Measurements from ENCODE around the gene CCNL2.

DNA sequence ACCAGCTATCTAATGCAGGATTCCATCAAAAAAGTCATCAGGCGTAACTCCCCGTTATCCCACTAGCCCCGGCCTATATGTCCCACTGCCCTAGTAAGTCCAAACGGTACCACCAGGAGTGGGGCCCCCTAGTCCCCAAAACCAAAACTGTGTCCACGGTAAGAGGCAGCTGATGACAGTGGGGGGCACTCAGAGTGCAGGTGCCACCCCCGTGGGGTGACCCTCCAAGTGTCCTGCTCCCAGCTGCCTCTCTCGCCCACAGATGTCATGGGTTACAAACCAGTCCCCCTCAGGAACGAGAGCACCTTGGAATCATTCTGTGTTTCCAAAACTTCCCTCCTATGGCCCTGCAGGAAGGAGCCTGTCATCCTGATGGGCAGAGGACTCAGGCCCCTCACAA lies 13.2 kb downstream of the CCNL2 start:
- TF ChIP-seq, protein P1, sequence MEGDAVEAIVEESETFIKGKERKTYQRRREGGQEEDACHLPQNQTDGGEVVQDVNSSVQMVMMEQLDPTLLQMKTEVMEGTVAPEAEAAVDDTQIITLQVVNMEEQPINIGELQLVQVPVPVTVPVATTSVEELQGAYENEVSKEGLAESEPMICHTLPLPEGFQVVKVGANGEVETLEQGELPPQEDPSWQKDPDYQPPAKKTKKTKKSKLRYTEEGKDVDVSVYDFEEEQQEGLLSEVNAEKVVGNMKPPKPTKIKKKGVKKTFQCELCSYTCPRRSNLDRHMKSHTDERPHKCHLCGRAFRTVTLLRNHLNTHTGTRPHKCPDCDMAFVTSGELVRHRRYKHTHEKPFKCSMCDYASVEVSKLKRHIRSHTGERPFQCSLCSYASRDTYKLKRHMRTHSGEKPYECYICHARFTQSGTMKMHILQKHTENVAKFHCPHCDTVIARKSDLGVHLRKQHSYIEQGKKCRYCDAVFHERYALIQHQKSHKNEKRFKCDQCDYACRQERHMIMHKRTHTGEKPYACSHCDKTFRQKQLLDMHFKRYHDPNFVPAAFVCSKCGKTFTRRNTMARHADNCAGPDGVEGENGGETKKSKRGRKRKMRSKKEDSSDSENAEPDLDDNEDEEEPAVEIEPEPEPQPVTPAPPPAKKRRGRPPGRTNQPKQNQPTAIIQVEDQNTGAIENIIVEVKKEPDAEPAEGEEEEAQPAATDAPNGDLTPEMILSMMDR (IDR thresholded peaks at IDR 0.05): no peak
- TF ChIP-seq POLR2AphosphoS2 (conservative IDR thresholded peaks at IDR 0.05; ENCODE audit: low read length) (no peak), POLR2A (IDR thresholded peaks at IDR 0.05; ENCODE audit: low read length) (no peak)
- TF ChIP-seq, protein P2, sequence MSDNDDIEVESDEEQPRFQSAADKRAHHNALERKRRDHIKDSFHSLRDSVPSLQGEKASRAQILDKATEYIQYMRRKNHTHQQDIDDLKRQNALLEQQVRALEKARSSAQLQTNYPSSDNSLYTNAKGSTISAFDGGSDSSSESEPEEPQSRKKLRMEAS (IDR thresholded peaks at IDR 0.05): no peak
